OCI-LY1 (cell line): ENCODE measurements around the gene ZNF618.

Source experiments
- EZH2 ChIP-seq: fragments of 200-600 bp; sonication (generic), shearing (Covaris generic); IDR thresholded peaks from 2 replicates; pipeline ENCODE4 v1.8.0; 2017; ENCODE audit warnings: borderline replicate concordance, mixed run types, mild to moderate bottlenecking, antibody characterized with exemption, low read length, moderate library complexity, mixed read lengths
- TF ChIP-seq, protein P1 (sequence below): fragments of 200-600 bp; sonication (generic), shearing (Covaris generic); IDR thresholded peaks from 2 replicates; pipeline ENCODE4 v1.5.1; 2017; ENCODE audit warnings: mild to moderate bottlenecking, antibody characterized with exemption, low read length, moderate library complexity, mixed read lengths

DNA sequence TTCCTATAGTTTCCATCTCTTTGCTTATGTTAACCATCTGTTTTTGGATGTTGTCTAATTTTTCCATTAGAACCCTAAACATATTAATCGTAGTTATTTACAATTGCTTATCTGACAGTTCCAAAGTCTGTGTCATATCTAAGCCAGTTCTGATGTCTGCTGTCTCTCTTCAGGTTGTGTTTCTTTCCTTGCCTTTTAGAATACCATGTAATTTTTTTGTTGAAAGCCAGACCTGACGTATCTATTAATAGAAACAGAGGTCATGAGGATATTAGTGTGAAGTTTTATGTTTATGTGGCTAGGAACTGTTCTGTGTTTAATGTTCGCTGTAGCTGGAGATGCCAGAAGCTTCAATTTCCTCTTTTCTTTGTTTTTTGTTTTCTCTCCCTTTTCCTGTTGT, 52.2 kb downstream of the ZNF618 start:
- TF ChIP-seq, protein P1, sequence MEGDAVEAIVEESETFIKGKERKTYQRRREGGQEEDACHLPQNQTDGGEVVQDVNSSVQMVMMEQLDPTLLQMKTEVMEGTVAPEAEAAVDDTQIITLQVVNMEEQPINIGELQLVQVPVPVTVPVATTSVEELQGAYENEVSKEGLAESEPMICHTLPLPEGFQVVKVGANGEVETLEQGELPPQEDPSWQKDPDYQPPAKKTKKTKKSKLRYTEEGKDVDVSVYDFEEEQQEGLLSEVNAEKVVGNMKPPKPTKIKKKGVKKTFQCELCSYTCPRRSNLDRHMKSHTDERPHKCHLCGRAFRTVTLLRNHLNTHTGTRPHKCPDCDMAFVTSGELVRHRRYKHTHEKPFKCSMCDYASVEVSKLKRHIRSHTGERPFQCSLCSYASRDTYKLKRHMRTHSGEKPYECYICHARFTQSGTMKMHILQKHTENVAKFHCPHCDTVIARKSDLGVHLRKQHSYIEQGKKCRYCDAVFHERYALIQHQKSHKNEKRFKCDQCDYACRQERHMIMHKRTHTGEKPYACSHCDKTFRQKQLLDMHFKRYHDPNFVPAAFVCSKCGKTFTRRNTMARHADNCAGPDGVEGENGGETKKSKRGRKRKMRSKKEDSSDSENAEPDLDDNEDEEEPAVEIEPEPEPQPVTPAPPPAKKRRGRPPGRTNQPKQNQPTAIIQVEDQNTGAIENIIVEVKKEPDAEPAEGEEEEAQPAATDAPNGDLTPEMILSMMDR: no peak
- TF ChIP-seq EZH2: no peak
